A549 (cell line): ENCODE data around the gene GPR18. TPM values are rescaled to one million over a fixed set of nuclear protein-coding genes. Genes with fewer than 3 reads are reported as not detected.

Experiments used
- ATAC-seq, 2 experiments: fragments of 200-7000 bp in 1 of 2; fragments of >200 bp in 1 of 2; cut with Nextera tagmentation in 1 of 2; cut with Tn5 transposase in 1 of 2; 3 replicates each; pipeline versions ENCODE4 v1.8.0 to v1.9.1; 2018 to 2020; ENCODE audit warnings: mild to moderate bottlenecking in 1 of 2, moderate library complexity in 1 of 2
- CTCF ChIA-PET: fragments of 300-600 bp; sonication (Branson Sonifier 250); formaldehyde crosslinking; extraction: SDS; loops from one replicate; lab custom pipeline; 2021; ENCODE audit warnings: antibody characterized with exemption, inconsistent platforms; lab: Yijun Ruan, JAX
- POLR2A ChIA-PET: fragments of 350-600 bp; formaldehyde crosslinking; extraction: SDS; loops from one replicate; lab custom pipeline; 2021; ENCODE audit warnings: antibody characterized with exemption, inconsistent platforms; lab: Yijun Ruan, JAX
- DNase-seq, 2 experiments: peaks; one replicate each; pipeline versions ENCODE4 v3.0.0 to v3.0.0-alpha.2; 2011 to 2016; ENCODE audit warnings: low read depth in 1 of 2, low spot score in 1 of 2
- FAIRE-seq: peaks from 2 replicates; lab custom pipeline; 2011; peaks lifted over from hg19 to GRCh38; lab: Jason Lieb, UNC
- H3K27ac ChIP-seq, 2 experiments: fragments of >200 bp; sonication (Bioruptor Twin); formaldehyde crosslinking; 3 replicates each; pipeline ENCODE4 v1.5.1; 2016 to 2017
- H3K4me1 ChIP-seq: fragments of >200 bp; sonication (Bioruptor Twin); formaldehyde crosslinking; 3 replicates; pipeline ENCODE4 v1.6.1; 2016
- H3K4me2 ChIP-seq: fragments of >200 bp; sonication (Bioruptor Twin); formaldehyde crosslinking; 3 replicates; pipeline ENCODE4 v1.6.1; 2016
- H3K4me3 ChIP-seq: fragments of >200 bp; sonication (Bioruptor Twin); formaldehyde crosslinking; 3 replicates; pipeline ENCODE4 v1.5.1; 2016
- H3K9me3 ChIP-seq: fragments of >200 bp; sonication (Bioruptor Twin); formaldehyde crosslinking; 3 replicates; pipeline ENCODE4 v1.6.1; 2016
- ATOH8 ChIP-seq: fragments of 250-450 bp; sonication (Bioruptor Pico); IDR thresholded peaks from 2 replicates; pipeline ENCODE4 v1.5.0; 2020; ENCODE audit warnings: low read depth, mild to moderate bottlenecking, moderate library complexity
- CEBPB ChIP-seq, 2 experiments: fragments of >200 bp in 1 of 2; sonication (Bioruptor Twin) in 1 of 2; formaldehyde crosslinking in 1 of 2; IDR thresholded peaks; 2 replicates each; pipeline ENCODE4 v1.6.1; 2012 to 2016
- CTCF ChIP-seq: fragments of >200 bp; sonication (Bioruptor Twin); formaldehyde crosslinking; IDR thresholded peaks from 3 replicates; pipeline ENCODE4 v1.5.1; 2016
- EHF ChIP-seq: fragments of 250-450 bp; sonication (Bioruptor Pico); IDR thresholded peaks from 2 replicates; pipeline ENCODE4 v1.5.0; 2020; ENCODE audit warnings: mild to moderate bottlenecking
- EP300 ChIP-seq, 2 experiments: fragments of >200 bp; sonication (Bioruptor Twin); formaldehyde crosslinking; IDR thresholded peaks; 2 replicates in 1 of 2; 3 replicates in 1 of 2; pipeline ENCODE4 v1.6.1; 2016 to 2017
- FOSB ChIP-seq: fragments of 250-450 bp; sonication (Bioruptor Pico); IDR thresholded peaks from 2 replicates; pipeline ENCODE4 v1.5.0; 2020; ENCODE audit warnings: mild to moderate bottlenecking, moderate library complexity
- FOSL2 ChIP-seq, 2 experiments: fragments of 450-650 bp in 1 of 2; fragments of >200 bp in 1 of 2; sonication (Bioruptor Twin) in 1 of 2; formaldehyde crosslinking; IDR thresholded peaks; 2 replicates each; pipeline versions ENCODE4 v1.5.0 to v1.6.1; 2016 to 2020; ENCODE audit warnings: mild to moderate bottlenecking in 1 of 2, moderate library complexity in 1 of 2
- GATA3 ChIP-seq: IDR thresholded peaks from 2 replicates; pipeline ENCODE4 v1.6.1; 2012; ENCODE audit warnings: borderline replicate concordance
- HES2 ChIP-seq: fragments of >200 bp; sonication (Bioruptor Twin); formaldehyde crosslinking; IDR thresholded peaks from 2 replicates; pipeline ENCODE4 v1.6.1; 2016
- HMGXB4 ChIP-seq: fragments of 250-450 bp; sonication (Bioruptor Pico); IDR thresholded peaks from 2 replicates; pipeline ENCODE4 v1.5.0; 2021; ENCODE audit warnings: mild to moderate bottlenecking, moderate library complexity, borderline replicate concordance
- HOXA7 ChIP-seq: fragments of 250-450 bp; sonication (Bioruptor Pico); IDR thresholded peaks from 2 replicates; pipeline ENCODE4 v1.5.0; 2020; ENCODE audit warnings: mild to moderate bottlenecking, moderate library complexity
- JUN ChIP-seq, 2 experiments: fragments of >200 bp; sonication (Bioruptor Twin); formaldehyde crosslinking; IDR thresholded peaks; 2 replicates in 1 of 2; 3 replicates in 1 of 2; pipeline ENCODE4 v1.6.1; 2016 to 2017
- JUNB ChIP-seq: fragments of >200 bp; sonication (Bioruptor Twin); formaldehyde crosslinking; IDR thresholded peaks from 2 replicates; pipeline ENCODE4 v1.6.1; 2016
- KDM1A ChIP-seq: fragments of 200-600 bp; sonication (generic); IDR thresholded peaks from 2 replicates; pipeline ENCODE4 v1.6.1; 2016; ENCODE audit warnings: low read depth, mild to moderate bottlenecking
- KDM5A ChIP-seq: fragments of 200-600 bp; sonication (generic); IDR thresholded peaks from 2 replicates; pipeline ENCODE4 v1.6.1; 2016; ENCODE audit warnings: antibody characterized with exemption, mild to moderate bottlenecking
- MAX ChIP-seq: IDR thresholded peaks from 2 replicates; pipeline ENCODE4 v1.6.1; 2012
- MAZ ChIP-seq: fragments of 150-350 bp; IDR thresholded peaks from 2 replicates; pipeline ENCODE4 v1.6.1; 2014; ENCODE audit warnings: antibody characterized with exemption, low read depth, low read length, borderline replicate concordance
- NFE2L2 ChIP-seq: fragments of 150-350 bp; conservative IDR thresholded peaks from 2 replicates; pipeline ENCODE4 v1.6.1; 2014; ENCODE audit warnings: low read length
- NPAS2 ChIP-seq: fragments of 250-450 bp; sonication (Bioruptor Pico); IDR thresholded peaks from 2 replicates; pipeline ENCODE4 v1.8.0; 2022; ENCODE audit warnings: mild to moderate bottlenecking, moderate library complexity, borderline replicate concordance
- PBX3 ChIP-seq: IDR thresholded peaks from 2 replicates; pipeline ENCODE4 v1.6.1; 2012
- POLR2A ChIP-seq: IDR thresholded peaks from 2 replicates; pipeline ENCODE4 v1.6.1; 2012; ENCODE audit warnings: mild to moderate bottlenecking, low read length
- RFX5 ChIP-seq: fragments of 450-650 bp; IDR thresholded peaks from 2 replicates; pipeline ENCODE4 v1.7.1; 2014; ENCODE audit warnings: antibody characterized with exemption, mild to moderate bottlenecking, moderate library complexity
- SMC3 ChIP-seq: fragments of >200 bp; sonication (Bioruptor Twin); formaldehyde crosslinking; IDR thresholded peaks from 3 replicates; pipeline ENCODE4 v1.6.1; 2018; ENCODE audit warnings: inconsistent platforms
- SREBF2 ChIP-seq: fragments of 450-650 bp; IDR thresholded peaks from 2 replicates; pipeline ENCODE4 v1.6.1; 2014; ENCODE audit warnings: mild to moderate bottlenecking, moderate library complexity
- TFCP2L1 ChIP-seq: fragments of 250-450 bp; sonication (Bioruptor Pico); IDR thresholded peaks from 2 replicates; pipeline ENCODE4 v1.5.0; 2021; ENCODE audit warnings: mild to moderate bottlenecking
- USF2 ChIP-seq: fragments of 450-650 bp; IDR thresholded peaks from 2 replicates; pipeline ENCODE4 v1.6.1; 2014; ENCODE audit warnings: antibody characterized with exemption
- ZC3H11A ChIP-seq: fragments of 450-650 bp; IDR thresholded peaks from 2 replicates; pipeline ENCODE4 v1.6.1; 2014; ENCODE audit warnings: antibody characterized with exemption, mild to moderate bottlenecking
- ZSCAN20 ChIP-seq: fragments of 250-450 bp; sonication (Bioruptor Pico); IDR thresholded peaks from 2 replicates; pipeline ENCODE4 v1.8.0; 2022; ENCODE audit warnings: mild to moderate bottlenecking, moderate library complexity
- WGBS: methylation state at CpG from one replicate; pipeline ENCODE4 v1.1.6; 2017; ENCODE audit errors: missing lambda C conversion rate; 5-methylcytosine and 5-hydroxymethylcytosine counted together
- polyA plus RNA-seq, 4 experiments: library from polyadenylated mRNA; depleted of rRNA in 3 of 4; stranded (reverse); fragments of >200 nt; fragmentation: RNase III in 1 of 4; extraction: RNeasy Plus Mini Kit Qiagen cat#74134 plus additional on column Dnase treatment in 1 of 4; gene quantifications; 2 replicates in 3 of 4; 3 replicates in 1 of 4; pipeline ENCODE4 v1.2.3, GENCODE V29; 2011 to 2017

The GPR18 gene
- polyA plus RNA-seq, 2 of the 4 experiments (the other 2 are of a cell fraction), result not detected

- WGBS, result 93% methylated on average over 8 of the region's 8 CpGs
- no peak for FAIRE-seq
- POLR2A ChIA-PET, result no interaction called here
These were observed 36.5 kb downstream of the GPR18 start for GRCh38 chr13:99221567-99222239.

GRCh38 chr13:99220199-99220935 lies 37.8 kb downstream of the GPR18 start:
- Histone ChIP-seq H3K4me1 (peaks cover 7% of the 10 kb centered on the region; the same call in 1 of the 3 replicates), H3K9me3 (no peaks in the 10 kb centered on the region), H3K4me2 (no peak overlapping the region)
- no peak for TF ChIP-seq CTCF
- no peak for TF ChIP-seq JUNB
- no peak for TF ChIP-seq USF2
- no peak for TF ChIP-seq FOSL2 (IDR thresholded peaks at IDR 0.05)
- no peak for TF ChIP-seq FOSL2 (CRISPR knock-in tag; IDR thresholded peaks at IDR 0.05)
- TF ChIP-seq HES2, result no peak
- TF ChIP-seq KDM5A, result no peak
- TF ChIP-seq PBX3, result no peak
- TF ChIP-seq RFX5, result no peak
- no peak for TF ChIP-seq MAX
- no peak for TF ChIP-seq MAZ
- TF ChIP-seq HMGXB4 (CRISPR knock-in tag), result no peak
- TF ChIP-seq KDM1A, result no peak
- no peak for TF ChIP-seq JUN (IDR thresholded peaks at IDR 0.05)
- no peak for TF ChIP-seq EP300 (IDR thresholded peaks at IDR 0.05)
- TF ChIP-seq, all 56 proteins: peak for 0
- DNase-seq (no peak), ATAC-seq (no peak), FAIRE-seq (no peak)
- no peak overlapping the region for H3K4me3 ChIP-seq
- POLR2A ChIA-PET, result no interaction called here
- no peak overlapping the region for H3K27ac ChIP-seq
- WGBS, result 70% methylated on average over 6 of the region's 6 CpGs
- CTCF ChIA-PET, result interaction anchor here (0.6 kb wide), 1 partner anchor 9 kb away, joined by 3 read pairs; no protein-coding TSS in a partner anchor

More at GRCh38 chr13:99221567-99222239, 36.5 kb downstream of the GPR18 start:
- no peak for ATAC-seq
- Histone ChIP-seq H3K27ac (no peak overlapping the region), H3K4me2 (no peak overlapping the region), H3K4me3 (no peak overlapping the region), H3K9me3 (no peaks in the 10 kb centered on the region), H3K4me1 (peaks cover 7% of the 10 kb centered on the region; the same call in 1 of the 3 replicates)
- CTCF ChIA-PET, result no interaction called here
- TF ChIP-seq GATA3, result no peak
- no peak for TF ChIP-seq SMC3
- TF ChIP-seq SREBF2, result no peak
- TF ChIP-seq POLR2A, result no peak
- no peak for TF ChIP-seq KDM1A
- no peak for TF ChIP-seq HES2
- no peak for TF ChIP-seq NFE2L2
- no peak for TF ChIP-seq NPAS2 (CRISPR knock-in tag)
- TF ChIP-seq FOSL2 (IDR thresholded peaks at IDR 0.05), result no peak
- no peak for TF ChIP-seq FOSL2 (CRISPR knock-in tag; IDR thresholded peaks at IDR 0.05)
- TF ChIP-seq JUNB, result no peak
- no peak for TF ChIP-seq ZC3H11A
- TF ChIP-seq ZSCAN20 (CRISPR knock-in tag), result no peak
- TF ChIP-seq CEBPB (IDR thresholded peaks at IDR 0.05), result no peak
- TF ChIP-seq HOXA7, result no peak
- TF ChIP-seq TFCP2L1 (CRISPR knock-in tag), result no peak
- TF ChIP-seq EHF (CRISPR knock-in tag), result no peak
- no peak for TF ChIP-seq FOSB (CRISPR knock-in tag)
- no peak for TF ChIP-seq ATOH8 (CRISPR knock-in tag)
- no peak for DNase-seq
